K562 (cell line): ENCODE data around the gene IP6K2. TPM values are rescaled to one million over a fixed set of nuclear protein-coding genes. Genes with fewer than 3 reads are reported as not detected.

Experiments
- ATAC-seq: fragments of 200-7000 bp; cut with Tn5 transposase; 3 replicates; pipeline ENCODE4 v1.9.1; 2020; ENCODE audit warnings: moderate library complexity
- BruUV-seq: library from RNA; stranded (reverse); fragments of 400-500 nt; replicated peaks from 2 replicates; lab custom pipeline; 2021; lab: Mats Ljungman, UMichigan
- CTCF ChIA-PET: fragments of 300-600 bp; formaldehyde crosslinking; extraction: SDS; loops from one replicate; lab custom pipeline; 2021; ENCODE audit warnings: low intra/inter-chr PET ratio; lab: Yijun Ruan, JAX
- POLR2A ChIA-PET: fragments of 300-600, 350-650 bp; sonication (Branson Sonifier 250); formaldehyde crosslinking; extraction: SDS; loops from one replicate; lab custom pipeline; 2021; ENCODE audit warnings: antibody characterized with exemption, inconsistent platforms; lab: Yijun Ruan, JAX
- DNase-seq, 4 experiments: peaks; one replicate each; pipeline versions ENCODE4 v3.0.0 to v3.0.0-alpha.2; 2011 to 2018; ENCODE audit warnings: low spot score in 3 of 4, mixed read lengths in 3 of 4; ENCODE audit errors: extremely low read depth in 1 of 4
- FAIRE-seq: peaks from 2 replicates; lab custom pipeline; 2011; peaks lifted over from hg19 to GRCh38; lab: Jason Lieb, UNC
- H2AFZ ChIP-seq: 2 replicates; pipeline ENCODE4 v1.6.0; 2011; ENCODE audit warnings: low read depth, low read length, control low read depth, inconsistent platforms
- H3K27ac ChIP-seq: fragments of 200-600 bp; 3 replicates; pipeline ENCODE4 v1.8.0; 2011; ENCODE audit warnings: low read depth, mild to moderate bottlenecking, control low read depth, inconsistent platforms, low read length, moderate library complexity, mixed read lengths; ENCODE audit errors: extremely low read depth
- H3K27me3 ChIP-seq, 2 experiments: fragments of 300-600 bp in 1 of 2; 2 replicates in 1 of 2; 3 replicates in 1 of 2; pipeline versions ENCODE4 v1.6.0 to v1.8.0; 2011; ENCODE audit warnings: inconsistent platforms in 2 of 2, low read length in 2 of 2, mild to moderate bottlenecking in 1 of 2, mixed read lengths in 1 of 2, moderate library complexity in 1 of 2; ENCODE audit not compliant: control insufficient read depth in 2 of 2, insufficient read depth in 2 of 2
- H3K36me3 ChIP-seq: fragments of 300-600 bp; 3 replicates; pipeline ENCODE4 v1.8.0; 2011; ENCODE audit warnings: mild to moderate bottlenecking, low read length, inconsistent platforms; ENCODE audit not compliant: control insufficient read depth, insufficient read depth
- H3K4me1 ChIP-seq, 2 experiments: fragments of 200-600 bp in 1 of 2; replicated peaks in 1 of 2; 2 replicates in 1 of 2; 3 replicates in 1 of 2; pipeline versions ENCODE4 v1.5.1 to v1.8.0; 2011; ENCODE audit warnings: inconsistent platforms in 2 of 2, low read length in 2 of 2, mild to moderate bottlenecking in 1 of 2, mixed read lengths in 1 of 2, moderate library complexity in 1 of 2; ENCODE audit not compliant: control insufficient read depth in 2 of 2, insufficient read depth in 2 of 2
- H3K4me2 ChIP-seq: 2 replicates; pipeline ENCODE4 v1.6.1; 2011; ENCODE audit warnings: low read length, control low read depth, inconsistent platforms, mixed read lengths; ENCODE audit not compliant: insufficient read depth
- H3K4me3 ChIP-seq: fragments of 200-600 bp; sonication (generic), shearing (Covaris generic); 2 replicates; pipeline ENCODE4 v1.5.1; 2016; ENCODE audit warnings: control low read depth, inconsistent platforms
- H3K79me2 ChIP-seq: fragments of 200-600 bp; 3 replicates; pipeline ENCODE4 v1.8.0; 2011; ENCODE audit warnings: low read length, inconsistent platforms; ENCODE audit not compliant: control insufficient read depth, insufficient read depth
- H3K9ac ChIP-seq, 2 experiments: 2 replicates each; pipeline versions ENCODE4 v1.6.0 to v1.6.1; 2011; ENCODE audit warnings: low read depth in 2 of 2, low read length in 2 of 2, control low read depth in 1 of 2, inconsistent platforms in 1 of 2, mild to moderate bottlenecking in 1 of 2, mixed read lengths in 1 of 2; ENCODE audit not compliant: insufficient read depth in 1 of 2
- H3K9me1 ChIP-seq: one replicate; pipeline ENCODE4 v1.6.0; 2011; ENCODE audit warnings: inconsistent platforms, mild to moderate bottlenecking, low read length, moderate library complexity; ENCODE audit not compliant: control insufficient read depth, insufficient read depth
- H3K9me3 ChIP-seq: replicated peaks from 2 replicates; pipeline ENCODE4 v1.5.1; 2011; ENCODE audit warnings: low read depth, low read length, inconsistent platforms; ENCODE audit not compliant: control insufficient read depth, insufficient read depth
- H4K20me1 ChIP-seq: replicated peaks from 2 replicates; pipeline ENCODE4 v1.6.1; 2011; ENCODE audit warnings: low read length, inconsistent platforms, mixed read lengths; ENCODE audit not compliant: control insufficient read depth, insufficient read depth
- E4F1 ChIP-seq: fragments of 250-450 bp; sonication (Bioruptor Pico); IDR thresholded peaks from 2 replicates; pipeline ENCODE4 v1.5.0; 2021; ENCODE audit warnings: mild to moderate bottlenecking, borderline replicate concordance
- ETV1 ChIP-seq: fragments of 450-650 bp; conservative IDR thresholded peaks from 2 replicates; pipeline ENCODE4 v1.6.1; 2016; ENCODE audit warnings: missing genetic modification characterization, control low read depth, low read depth, missing compliant biosample characterization
- MYNN ChIP-seq, 2 experiments: sonication (generic); formaldehyde crosslinking in 1 of 2; IDR thresholded peaks; 2 replicates each; pipeline versions ENCODE4 v1.5.0 to v1.6.1; 2016 to 2020; ENCODE audit warnings: antibody characterized with exemption in 1 of 2, missing genetic modification reagents in 1 of 2
- NFATC3 ChIP-seq: fragments of 450-650 bp; IDR thresholded peaks from 2 replicates; pipeline ENCODE4 v1.6.1; 2017; ENCODE audit warnings: mild to moderate bottlenecking
- NR2C2 ChIP-seq, 2 experiments: fragments of 200-800 bp in 1 of 2; sonication (Bioruptor generic) in 1 of 2; sonication (generic) in 1 of 2; formaldehyde crosslinking in 1 of 2; IDR thresholded peaks; 2 replicates each; pipeline versions ENCODE4 v1.6.1 to v1.8.0; 2016 to 2022; ENCODE audit warnings: mild to moderate bottlenecking in 1 of 2, missing compliant biosample characterization in 1 of 2, missing genetic modification characterization in 1 of 2, missing genetic modification reagents in 1 of 2
- PRMT5 ChIP-seq: sonication (generic); formaldehyde crosslinking; IDR thresholded peaks from 2 replicates; pipeline ENCODE4 v1.5.0; 2020; ENCODE audit warnings: missing genetic modification reagents
- SIN3A ChIP-seq, 2 experiments: fragments of 150-350 bp in 1 of 2; IDR thresholded peaks; 2 replicates each; pipeline ENCODE4 v1.6.1; 2011 to 2016; ENCODE audit warnings: borderline replicate concordance in 2 of 2, low read depth in 2 of 2, low read length in 2 of 2, mild to moderate bottlenecking in 2 of 2, moderate library complexity in 2 of 2; ENCODE audit not compliant: control insufficient read depth in 1 of 2
- SRSF1 ChIP-seq: fragments of 200-400 bp; formaldehyde crosslinking; IDR thresholded peaks from 2 replicates; pipeline ENCODE4 v1.6.1; 2017; ENCODE audit warnings: mild to moderate bottlenecking, low read depth, low read length, moderate library complexity
- SUPT5H ChIP-seq: fragments of 450-650 bp; IDR thresholded peaks from 2 replicates; pipeline ENCODE4 v1.6.1; 2016
- ZNF239 ChIP-seq: fragments of 250-450 bp; sonication (Bioruptor Pico); IDR thresholded peaks from 2 replicates; pipeline ENCODE4 v1.4.0; 2020; ENCODE audit warnings: mild to moderate bottlenecking
- WGBS: fragments of 100-300 bp; shearing (Covaris generic); methylation state at CpG from one replicate; pipeline ENCODE4 v1.1.6; 2016; ENCODE audit warnings: low coverage, mixed read lengths; ENCODE audit not compliant: insufficient coverage; ENCODE audit errors: missing lambda C conversion rate; 5-methylcytosine and 5-hydroxymethylcytosine counted together
- in situ Hi-C: fragments of 300-500 bp; cut with MboI; formaldehyde crosslinking; loops from 4 replicates; pipeline ENCODE4 v1.15.0; 2018; ENCODE audit warnings: inconsistent platforms, mixed read lengths
- intact Hi-C: fragments of 100-400 bp; cut with micrococcal nuclease; formaldehyde crosslinking; loops from 2 replicates; pipeline ENCODE4 v1.14.2; 2022
- polyA plus RNA-seq, 8 experiments: library from polyadenylated mRNA; depleted of rRNA in 4 of 8; stranded (reverse) in 5 of 8; unstranded in 3 of 8; fragments of >200 nt; fragmentation: Nextera tagmentation in 2 of 8; fragmentation: Illumina TruSeq in 1 of 8; extraction: Ambion mirVana in 2 of 8; extraction: Trizol in 1 of 8; gene quantifications; 2 replicates each; pipeline versions ENCODE4 v1.2.1 to v1.2.3, GENCODE V29; 2011 to 2014; ENCODE audit warnings: inconsistent platforms in 1 of 8, missing spikeins in 1 of 8
- total RNA-seq, 7 experiments: library from RNA; depleted of rRNA in 6 of 7; stranded (reverse); fragments of >200 nt in 6 of 7; fragmentation: Illumina TruSeq in 2 of 7; extraction: Trizol in 2 of 7; gene quantifications; 2 replicates each; pipeline versions ENCODE4 v1.2.1 to v1.2.3, GENCODE V29; 2011 to 2021; ENCODE audit warnings: low replicate concordance in 1 of 7
- TF ChIP-seq, protein P1 (sequence below): fragments of 250-450 bp; sonication (Bioruptor Pico); IDR thresholded peaks from 2 replicates; pipeline ENCODE4 v1.5.0; 2021
- TF ChIP-seq, protein P2 (sequence below), 2 experiments: fragments of 450-650 bp; conservative IDR thresholded peaks; 2 replicates each; pipeline ENCODE4 v1.6.1; 2017; ENCODE audit warnings: mild to moderate bottlenecking in 2 of 2, moderate library complexity in 2 of 2

Gene IP6K2
- total and polyA plus RNA-seq, 9 of the 15 experiments (the other 6 are each of a cell fraction or from before 2014, with no cell fraction given): 19.6 to 78.1 (median 48.0) TPM

- H3K79me2 ChIP-seq: no peaks in the 10 kb centered on the region
- no peak overlapping the region for H3K4me2 ChIP-seq
- H3K36me3 ChIP-seq: peaks cover 33% of the 10 kb centered on the region; the same call in 1 of the 3 replicates
- no peak for DNase-seq
- no peaks in the 10 kb centered on the region for H4K20me1 ChIP-seq
- H3K4me3 ChIP-seq: no peak overlapping the region
- no peak overlapping the region for H2AFZ ChIP-seq
- H3K27ac ChIP-seq: no peak overlapping the region
- intact Hi-C loops: no loop called here
- no peak for FAIRE-seq
- in situ Hi-C loops: no loop called here
- no TSS peak for BruUV-seq
- 77% methylated on average over 4 of the region's 4 CpGs for WGBS
- ATAC-seq: no peak
- POLR2A ChIA-PET: interaction anchor here (0.7 to 1.4 kb wide), 3 partner anchors 11 to 720 kb away, joined by 3 to 5 read pairs (median 3); no protein-coding TSS in a partner anchor
- CTCF ChIA-PET: no interaction called here
- H3K4me1 ChIP-seq: peaks cover 0 to 3% of the 10 kb centered on the region in 2 experiments; a peak in 3 of 5 replicates
- H3K27me3 ChIP-seq: no peaks in the 10 kb centered on the region
- no peak overlapping the region for H3K9ac ChIP-seq
- TF ChIP-seq ETV1 (no peak), PRMT5 (no peak), SUPT5H (no peak), SIN3A (IDR thresholded peaks at IDR 0.05; ENCODE audit: borderline replicate concordance in 2 of 2, control insufficient read depth in 1 of 2, low read depth in 2 of 2, low read length in 2 of 2) (no peak), MYNN (IDR thresholded peaks at IDR 0.05) (no peak), MYNN (CRISPR knock-in tag; IDR thresholded peaks at IDR 0.05) (no peak), E4F1 (CRISPR knock-in tag) (no peak), NR2C2 (CRISPR knock-in tag; IDR thresholded peaks at IDR 0.05) (no peak), NR2C2 (tag; IDR thresholded peaks at IDR 0.05) (no peak), SRSF1 (no peak), ZNF239 (CRISPR knock-in tag) (no peak), NFATC3 (no peak)
- TF ChIP-seq, protein P1, sequence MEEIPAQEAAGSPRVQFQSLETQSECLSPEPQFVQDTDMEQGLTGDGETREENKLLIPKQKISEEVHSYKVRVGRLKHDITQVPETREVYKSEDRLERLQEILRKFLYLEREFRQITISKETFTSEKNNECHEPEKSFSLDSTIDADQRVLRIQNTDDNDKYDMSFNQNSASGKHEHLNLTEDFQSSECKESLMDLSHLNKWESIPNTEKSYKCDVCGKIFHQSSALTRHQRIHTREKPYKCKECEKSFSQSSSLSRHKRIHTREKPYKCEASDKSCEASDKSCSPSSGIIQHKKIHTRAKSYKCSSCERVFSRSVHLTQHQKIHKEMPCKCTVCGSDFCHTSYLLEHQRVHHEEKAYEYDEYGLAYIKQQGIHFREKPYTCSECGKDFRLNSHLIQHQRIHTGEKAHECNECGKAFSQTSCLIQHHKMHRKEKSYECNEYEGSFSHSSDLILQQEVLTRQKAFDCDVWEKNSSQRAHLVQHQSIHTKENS (CRISPR knock-in tag): no peak
- TF ChIP-seq, protein P2, sequence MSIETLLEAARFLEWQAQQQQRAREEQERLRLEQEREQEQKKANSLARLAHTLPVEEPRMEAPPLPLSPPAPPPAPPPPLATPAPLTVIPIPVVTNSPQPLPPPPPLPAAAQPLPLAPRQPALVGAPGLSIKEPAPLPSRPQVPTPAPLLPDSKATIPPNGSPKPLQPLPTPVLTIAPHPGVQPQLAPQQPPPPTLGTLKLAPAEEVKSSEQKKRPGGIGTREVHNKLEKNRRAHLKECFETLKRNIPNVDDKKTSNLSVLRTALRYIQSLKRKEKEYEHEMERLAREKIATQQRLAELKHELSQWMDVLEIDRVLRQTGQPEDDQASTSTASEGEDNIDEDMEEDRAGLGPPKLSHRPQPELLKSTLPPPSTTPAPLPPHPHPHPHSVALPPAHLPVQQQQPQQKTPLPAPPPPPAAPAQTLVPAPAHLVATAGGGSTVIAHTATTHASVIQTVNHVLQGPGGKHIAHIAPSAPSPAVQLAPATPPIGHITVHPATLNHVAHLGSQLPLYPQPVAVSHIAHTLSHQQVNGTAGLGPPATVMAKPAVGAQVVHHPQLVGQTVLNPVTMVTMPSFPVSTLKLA (conservative IDR thresholded peaks at IDR 0.05): no peak
- H3K9me3 ChIP-seq: no peaks in the 10 kb centered on the region
- H3K9me1 ChIP-seq: no peaks in the 10 kb centered on the region
Measured at GRCh38 chr3:48747706-48748105, 30.7 kb upstream of the IP6K2 start.
